Colonic mucosa (tissue), 4 donors: ENCODE data around the gene DOK3. TPM values are rescaled to one million over a fixed set of nuclear protein-coding genes. Genes with fewer than 3 reads are reported as not detected.

Source experiments
- DNase-seq: peaks from one replicate; pipeline ENCODE4 v3.0.0-alpha.2; 2020
- H3K27ac ChIP-seq: fragments of 200-600 bp; one replicate; pipeline ENCODE4 v1.8.0; 2021
- H3K27me3 ChIP-seq: fragments of 200-600 bp; one replicate; pipeline ENCODE4 v1.8.0; 2021
- H3K36me3 ChIP-seq: fragments of 200-600 bp; one replicate; pipeline ENCODE4 v1.8.0; 2021
- H3K4me1 ChIP-seq: fragments of 200-600 bp; one replicate; pipeline ENCODE4 v1.8.0; 2021; ENCODE audit warnings: mild to moderate bottlenecking
- H3K4me3 ChIP-seq: fragments of 200-600 bp; one replicate; pipeline ENCODE4 v1.8.0; 2021
- H3K9ac ChIP-seq, 2 donors: one replicate each; pipeline ENCODE4 v1.7.0; 2013; ENCODE audit warnings: control low read depth in 2 of 2, low read depth in 2 of 2, low read length in 2 of 2
- H3K9me3 ChIP-seq: fragments of 200-600 bp; one replicate; pipeline ENCODE4 v1.8.0; 2021
- CTCF ChIP-seq: fragments of 200-600 bp; IDR thresholded peaks from one replicate; pipeline ENCODE4 v1.8.0; 2022; ENCODE audit warnings: antibody characterized with exemption, mild to moderate bottlenecking
- intact Hi-C: fragments of 100-400 bp; cut with DNase I; formaldehyde crosslinking; loops from one replicate; pipeline ENCODE4 v1.14.1; 2022
- total RNA-seq, 2 donors: library from RNA; stranded (reverse); fragmentation: NEBNext Ultra II Directional in 1 of 2; extraction: Animal tissue kit (Norgen Biotek cat#: 25700) in 1 of 2; gene quantifications; one replicate each; pipeline ENCODE4 v1.2.1, GENCODE V29; 2021
- donor health status: healthy.
- donor health status: DM: no; HTN: no; CAD: no.
- donor health status: DM: no; HTN: no; CAD: no.

Gene DOK3
- total RNA-seq, 2 donors from 2014 or later, result 4.1 to 8.9 TPM

GRCh38 chr5:177479774-177480173 is 29.9 kb downstream of the DOK3 start:
- Histone ChIP-seq H3K9ac (peak overlapping the region in 1 of 2 donors; percentile 24), H3K27ac (peak overlapping the region; percentile 47)

GRCh38 chr5:177478711-177479646 is 30.6 kb downstream of the DOK3 start:
- H3K4me3 ChIP-seq, result no peak overlapping the region
- intact Hi-C loops, result no loop called here
- no peak overlapping the region for H3K9ac ChIP-seq
- no peaks in the 10 kb centered on the region for H3K9me3 ChIP-seq
- no peaks in the 10 kb centered on the region for H3K36me3 ChIP-seq
- no peaks in the 10 kb centered on the region for H3K27me3 ChIP-seq
- peak overlapping the region; percentile 47 for H3K27ac ChIP-seq
- DNase-seq, result peak; percentile 71
- TF ChIP-seq CTCF, result no peak
- no peaks in the 10 kb centered on the region for H3K4me1 ChIP-seq

More at GRCh38 chr5:177479774-177480173, 29.9 kb downstream of the DOK3 start:
- H3K4me1 ChIP-seq, result no peaks in the 10 kb centered on the region
- no peaks in the 10 kb centered on the region for H3K9me3 ChIP-seq
- no peak for DNase-seq
- H3K27me3 ChIP-seq, result no peaks in the 10 kb centered on the region
- intact Hi-C loops, result no loop called here
- H3K36me3 ChIP-seq, result no peaks in the 10 kb centered on the region
- no peak for TF ChIP-seq CTCF
- no peak overlapping the region for H3K4me3 ChIP-seq

GRCh38 chr5:177477701-177478477 is 31.7 kb downstream of the DOK3 start:
- no peak overlapping the region for H3K4me3 ChIP-seq
- no peaks in the 10 kb centered on the region for H3K27me3 ChIP-seq
- H3K27ac ChIP-seq, result no peak overlapping the region
- TF ChIP-seq CTCF, result no peak
- intact Hi-C loops, result no loop called here
- H3K9ac ChIP-seq, result no peak overlapping the region
- H3K9me3 ChIP-seq, result no peaks in the 10 kb centered on the region
- H3K4me1 ChIP-seq, result no peaks in the 10 kb centered on the region
- no peak for DNase-seq
- no peaks in the 10 kb centered on the region for H3K36me3 ChIP-seq

GRCh38 chr5:177476531-177477233 is 32.9 kb downstream of the DOK3 start:
- Histone ChIP-seq H3K4me1 (peaks cover 9% of the 10 kb centered on the region), H3K27ac (no peak overlapping the region), H3K36me3 (no peaks in the 10 kb centered on the region), H3K27me3 (peaks cover 3% of the 10 kb centered on the region), H3K9me3 (no peaks in the 10 kb centered on the region), H3K4me3 (no peak overlapping the region), H3K9ac (no peak overlapping the region)
- no peak for TF ChIP-seq CTCF
- no peak for DNase-seq
- intact Hi-C loops, result no loop called here
